A549 (cell line): ENCODE results near the gene SARM1.

Experiments used
- JUN ChIP-seq, 2 experiments: fragments of >200 bp; sonication (Bioruptor Twin); formaldehyde crosslinking; IDR thresholded peaks; 2 replicates in 1 of 2; 3 replicates in 1 of 2; pipeline ENCODE4 v1.6.1; 2016 to 2017
- MAZ ChIP-seq: fragments of 150-350 bp; IDR thresholded peaks from 2 replicates; pipeline ENCODE4 v1.6.1; 2014; ENCODE audit warnings: antibody characterized with exemption, low read depth, low read length, borderline replicate concordance
- NR3C1 ChIP-seq: fragments of >200 bp; sonication (Bioruptor Twin); formaldehyde crosslinking; IDR thresholded peaks from 3 replicates; pipeline ENCODE4 v1.6.1; 2017
- RCOR1 ChIP-seq: fragments of 150-350 bp; IDR thresholded peaks from 2 replicates; pipeline ENCODE4 v1.6.1; 2014; ENCODE audit warnings: antibody characterized with exemption, low read length, low read depth
- ZNF302 ChIP-seq: fragments of 250-450 bp; sonication (Bioruptor Pico); IDR thresholded peaks from 2 replicates; pipeline ENCODE4 v1.9.0; 2021; ENCODE audit warnings: inconsistent platforms, mild to moderate bottlenecking, moderate library complexity
- TF ChIP-seq, protein P1 (sequence below): IDR thresholded peaks from 2 replicates; pipeline ENCODE4 v1.6.1; 2012
- TF ChIP-seq, protein P2 (sequence below): fragments of >200 bp; sonication (Bioruptor Twin); formaldehyde crosslinking; IDR thresholded peaks from 3 replicates; pipeline ENCODE4 v1.5.1; 2016

DNA sequence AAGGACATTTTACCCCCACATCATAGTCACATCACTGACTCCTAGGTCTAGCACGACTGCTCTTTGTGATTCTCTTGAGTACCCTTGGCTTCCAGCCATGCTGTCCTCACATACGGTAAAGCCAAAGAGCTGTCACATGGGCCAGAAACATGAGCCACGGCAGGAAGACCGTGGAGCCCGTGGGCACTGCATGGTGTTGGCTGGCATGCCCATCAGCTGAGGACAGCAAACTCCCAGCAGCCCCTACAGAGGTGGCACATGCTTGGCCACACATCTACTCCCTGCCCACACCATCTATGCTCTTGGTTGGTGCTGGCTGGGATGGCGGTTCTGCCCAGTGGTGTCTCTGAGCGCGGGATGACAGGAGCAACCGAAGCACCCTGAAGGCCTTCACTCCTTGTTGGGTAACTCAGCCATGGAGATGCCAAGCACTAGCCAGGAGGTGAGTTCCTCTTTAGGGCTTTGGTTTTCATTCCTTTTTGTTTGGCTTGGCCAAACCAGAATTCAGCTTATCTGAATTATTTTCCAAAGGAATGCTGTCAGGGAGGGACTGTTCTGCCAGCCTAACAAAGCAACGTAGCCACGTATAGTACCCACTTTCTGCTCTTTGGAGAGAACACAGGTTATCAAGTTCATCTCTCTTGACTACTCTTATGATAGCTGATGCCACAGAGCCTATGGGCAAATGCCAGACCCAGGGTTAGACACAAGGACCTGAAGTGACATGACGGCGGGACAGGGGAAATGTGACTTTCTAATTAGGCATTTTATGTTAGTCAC, 25.9 kb upstream of the SARM1 start:
- TF ChIP-seq NR3C1: no peak
- no peak for TF ChIP-seq MAZ
- TF ChIP-seq RCOR1: no peak
- TF ChIP-seq ZNF302 (CRISPR knock-in tag): no peak
- TF ChIP-seq, protein P1, sequence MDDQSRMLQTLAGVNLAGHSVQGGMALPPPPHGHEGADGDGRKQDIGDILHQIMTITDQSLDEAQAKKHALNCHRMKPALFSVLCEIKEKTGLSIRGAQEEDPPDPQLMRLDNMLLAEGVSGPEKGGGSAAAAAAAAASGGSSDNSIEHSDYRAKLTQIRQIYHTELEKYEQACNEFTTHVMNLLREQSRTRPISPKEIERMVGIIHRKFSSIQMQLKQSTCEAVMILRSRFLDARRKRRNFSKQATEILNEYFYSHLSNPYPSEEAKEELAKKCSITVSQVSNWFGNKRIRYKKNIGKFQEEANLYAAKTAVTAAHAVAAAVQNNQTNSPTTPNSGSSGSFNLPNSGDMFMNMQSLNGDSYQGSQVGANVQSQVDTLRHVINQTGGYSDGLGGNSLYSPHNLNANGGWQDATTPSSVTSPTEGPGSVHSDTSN: no peak
- TF ChIP-seq JUN (IDR thresholded peaks at IDR 0.05): 0 out of 5 replicates have a peak, but pooled peaks of 1 of the 2 experiments have one; percentile 1
- TF ChIP-seq, protein P2, sequence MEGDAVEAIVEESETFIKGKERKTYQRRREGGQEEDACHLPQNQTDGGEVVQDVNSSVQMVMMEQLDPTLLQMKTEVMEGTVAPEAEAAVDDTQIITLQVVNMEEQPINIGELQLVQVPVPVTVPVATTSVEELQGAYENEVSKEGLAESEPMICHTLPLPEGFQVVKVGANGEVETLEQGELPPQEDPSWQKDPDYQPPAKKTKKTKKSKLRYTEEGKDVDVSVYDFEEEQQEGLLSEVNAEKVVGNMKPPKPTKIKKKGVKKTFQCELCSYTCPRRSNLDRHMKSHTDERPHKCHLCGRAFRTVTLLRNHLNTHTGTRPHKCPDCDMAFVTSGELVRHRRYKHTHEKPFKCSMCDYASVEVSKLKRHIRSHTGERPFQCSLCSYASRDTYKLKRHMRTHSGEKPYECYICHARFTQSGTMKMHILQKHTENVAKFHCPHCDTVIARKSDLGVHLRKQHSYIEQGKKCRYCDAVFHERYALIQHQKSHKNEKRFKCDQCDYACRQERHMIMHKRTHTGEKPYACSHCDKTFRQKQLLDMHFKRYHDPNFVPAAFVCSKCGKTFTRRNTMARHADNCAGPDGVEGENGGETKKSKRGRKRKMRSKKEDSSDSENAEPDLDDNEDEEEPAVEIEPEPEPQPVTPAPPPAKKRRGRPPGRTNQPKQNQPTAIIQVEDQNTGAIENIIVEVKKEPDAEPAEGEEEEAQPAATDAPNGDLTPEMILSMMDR: no peak
